ENCODE results near the gene BPIFB2.

BPIFB2 gene

DNA sequence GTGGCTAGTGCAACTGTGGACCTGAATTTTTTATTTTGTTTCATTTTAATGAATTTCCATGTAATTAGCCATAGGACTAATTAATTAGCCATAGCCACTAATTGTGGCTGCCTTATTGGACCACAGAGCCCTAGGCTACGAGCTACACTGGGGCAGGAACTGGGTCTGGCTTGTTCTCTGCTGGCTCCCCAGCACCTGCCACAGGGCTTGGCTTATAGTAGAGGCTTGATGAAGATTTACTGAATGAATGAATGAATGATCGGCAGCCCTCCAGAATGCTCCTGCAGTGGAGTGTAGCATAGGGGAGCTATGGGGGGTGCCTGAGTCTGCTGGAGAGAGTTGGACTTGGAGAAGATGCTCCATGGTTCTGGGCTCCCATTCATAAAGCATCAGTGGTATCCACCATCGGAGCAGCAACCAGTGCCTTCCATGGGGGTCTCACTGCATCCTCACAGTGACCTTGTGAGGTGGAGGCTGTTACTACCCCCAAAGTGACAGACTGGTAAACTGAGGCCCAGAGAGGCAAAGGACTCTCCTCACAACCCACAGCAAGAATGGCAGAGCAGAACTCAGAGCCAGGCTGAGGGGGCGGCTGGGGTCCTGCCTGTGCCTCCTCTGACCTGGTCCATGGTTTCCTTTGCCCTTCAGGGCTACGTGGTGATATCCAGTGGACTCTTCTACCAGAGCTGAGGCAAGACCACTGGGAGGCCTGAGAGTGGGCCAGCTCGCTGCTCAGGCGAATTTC, 15.4 kb downstream of the BPIFB2 start:
- no peak for DNase-seq

DNA sequence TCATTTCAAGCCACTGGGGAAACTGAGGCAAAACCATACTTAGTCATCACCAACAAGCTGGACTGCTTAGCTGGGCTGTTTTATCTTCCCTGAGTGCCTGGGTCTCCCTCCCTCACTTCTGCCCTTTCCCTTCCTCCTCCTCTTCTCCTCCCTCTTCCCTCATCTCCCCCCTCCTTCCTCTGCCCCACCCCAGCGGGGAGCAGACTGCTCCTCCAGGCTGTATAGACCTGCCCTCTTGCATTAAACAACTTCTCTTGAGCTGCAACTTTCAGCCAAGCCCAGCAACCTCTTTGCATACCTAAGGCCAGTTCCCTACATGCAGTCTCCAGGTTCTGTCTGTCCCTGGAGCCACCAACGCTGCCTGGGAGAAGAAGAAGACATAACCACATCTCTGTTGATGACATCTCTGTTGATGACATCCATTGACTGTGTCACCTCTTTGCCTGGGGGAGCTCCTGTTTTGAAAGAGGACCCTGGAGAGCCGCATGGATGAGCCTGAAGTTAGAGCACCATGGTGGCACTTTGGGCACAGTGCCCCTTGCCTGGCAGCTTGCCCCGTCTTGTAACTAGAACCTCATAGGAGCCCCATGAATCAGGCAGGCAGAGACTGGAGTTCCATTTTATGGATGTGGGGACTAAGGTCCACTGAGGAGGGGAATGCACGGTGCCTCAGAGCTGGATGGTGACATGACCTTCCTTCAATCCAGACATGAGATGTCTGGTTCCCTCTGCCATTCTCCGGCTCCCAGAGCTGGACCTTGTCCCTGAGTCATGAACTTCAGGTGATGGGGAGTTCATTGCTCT, 16.1 kb downstream of the BPIFB2 start:
- no peak for DNase-seq

DNA sequence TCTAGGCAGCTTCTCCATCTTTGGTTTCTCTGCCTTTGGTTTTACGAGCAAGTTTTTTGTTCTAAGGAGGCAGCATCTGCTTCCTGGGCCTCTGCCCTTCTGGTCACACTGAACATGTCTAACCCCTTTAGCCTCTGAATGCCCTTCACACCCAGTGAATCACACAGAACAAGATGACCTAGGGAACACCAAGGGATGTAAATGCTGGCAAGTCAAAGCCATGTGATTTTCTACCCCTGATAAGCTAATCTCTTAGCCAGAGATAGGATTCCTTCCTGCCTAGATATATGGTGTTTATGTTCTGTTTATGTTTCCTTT, 16.7 kb downstream of the BPIFB2 start:
- no peak for DNase-seq

DNA sequence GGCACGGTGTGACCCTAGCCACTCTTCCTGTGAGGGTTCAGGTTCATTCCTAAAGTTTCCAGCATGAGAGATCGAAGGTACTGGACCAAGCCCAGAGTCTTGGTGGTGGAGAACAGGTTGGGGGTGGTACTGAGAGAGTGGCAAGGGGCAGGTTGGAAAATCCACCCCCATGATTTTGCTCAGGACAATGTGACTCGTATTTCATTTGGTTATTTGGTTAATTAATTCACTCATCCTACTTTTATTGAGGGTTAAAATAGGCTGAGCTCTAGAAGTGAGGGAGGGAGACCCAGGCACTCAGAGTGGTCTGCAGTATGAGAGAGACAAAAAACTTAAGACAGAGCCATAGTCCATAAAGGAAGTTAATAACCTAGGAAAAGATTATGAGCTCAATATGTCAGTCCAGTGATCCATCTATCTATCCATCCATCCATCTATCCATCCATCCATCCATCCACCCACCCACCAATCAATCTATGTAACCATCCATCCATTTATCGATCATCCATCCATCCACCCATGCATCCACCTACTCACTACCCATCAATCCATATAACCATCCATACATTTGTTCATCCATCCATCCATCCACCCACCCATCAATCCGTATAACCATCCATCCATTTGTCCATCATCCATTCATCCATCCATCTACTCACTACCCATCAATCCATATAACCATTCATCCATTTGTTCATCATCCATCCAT, 17.3 kb downstream of the BPIFB2 start:
- DNase-seq, result no peak

DNA sequence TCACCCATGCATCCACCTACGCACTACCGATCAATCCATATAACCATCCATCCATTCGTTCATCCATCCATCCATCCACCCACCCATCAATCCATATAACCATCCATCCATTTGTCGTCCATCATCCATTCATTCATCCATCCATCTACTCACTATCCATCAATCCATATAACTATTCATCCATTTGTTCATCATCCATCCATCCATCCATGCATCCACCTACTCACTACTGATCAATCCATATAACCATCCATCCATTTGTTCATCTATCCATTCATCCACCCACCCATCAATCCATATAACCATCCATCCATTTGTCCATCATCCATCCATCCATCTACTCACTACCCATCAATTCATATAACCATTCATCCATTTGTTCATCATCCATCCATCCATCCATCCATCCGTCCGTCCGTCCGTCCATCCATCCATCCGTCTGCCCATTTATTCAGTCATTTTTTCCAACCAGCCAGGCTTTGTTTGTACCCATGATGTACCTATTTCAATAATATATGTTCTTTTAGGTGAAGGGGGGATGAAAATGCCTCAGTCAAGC, 17.9 kb downstream of the BPIFB2 start:
- DNase-seq, result no peak

DNA sequence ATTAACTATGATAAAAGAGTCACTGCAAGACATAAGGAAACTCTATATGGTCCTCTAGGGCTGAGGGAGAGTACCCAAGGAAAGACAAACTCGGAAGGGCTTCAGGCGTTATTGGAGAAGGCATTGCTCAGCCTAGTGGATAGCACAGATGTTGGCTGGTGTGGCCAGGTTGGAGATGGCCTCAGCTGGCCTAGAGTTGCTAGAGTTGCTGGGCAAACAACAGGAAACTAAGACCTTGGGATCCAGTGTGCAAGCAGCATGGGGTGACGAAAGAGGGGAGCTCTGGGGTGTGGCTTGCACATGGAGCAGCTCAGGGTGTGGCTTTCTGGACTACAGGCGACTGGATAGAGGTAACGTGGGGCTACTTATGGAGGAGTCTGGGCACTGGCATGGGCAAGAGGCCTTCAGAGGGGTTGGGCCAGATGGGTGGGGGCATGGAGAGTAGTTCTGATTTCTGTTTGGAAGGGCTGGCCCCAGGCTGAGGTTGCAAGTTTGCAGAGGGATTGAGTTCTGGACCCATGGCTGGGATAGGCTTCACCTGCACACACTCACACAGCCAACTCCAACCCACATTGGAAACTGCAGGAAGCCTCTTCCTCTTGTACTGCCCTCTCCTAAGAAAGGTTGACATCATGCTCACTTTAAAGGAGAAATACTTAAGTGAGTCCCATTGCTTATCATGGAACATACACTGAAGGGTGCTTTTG, 18.7 kb downstream of the BPIFB2 start:
- DNase-seq, result no peak

DNA sequence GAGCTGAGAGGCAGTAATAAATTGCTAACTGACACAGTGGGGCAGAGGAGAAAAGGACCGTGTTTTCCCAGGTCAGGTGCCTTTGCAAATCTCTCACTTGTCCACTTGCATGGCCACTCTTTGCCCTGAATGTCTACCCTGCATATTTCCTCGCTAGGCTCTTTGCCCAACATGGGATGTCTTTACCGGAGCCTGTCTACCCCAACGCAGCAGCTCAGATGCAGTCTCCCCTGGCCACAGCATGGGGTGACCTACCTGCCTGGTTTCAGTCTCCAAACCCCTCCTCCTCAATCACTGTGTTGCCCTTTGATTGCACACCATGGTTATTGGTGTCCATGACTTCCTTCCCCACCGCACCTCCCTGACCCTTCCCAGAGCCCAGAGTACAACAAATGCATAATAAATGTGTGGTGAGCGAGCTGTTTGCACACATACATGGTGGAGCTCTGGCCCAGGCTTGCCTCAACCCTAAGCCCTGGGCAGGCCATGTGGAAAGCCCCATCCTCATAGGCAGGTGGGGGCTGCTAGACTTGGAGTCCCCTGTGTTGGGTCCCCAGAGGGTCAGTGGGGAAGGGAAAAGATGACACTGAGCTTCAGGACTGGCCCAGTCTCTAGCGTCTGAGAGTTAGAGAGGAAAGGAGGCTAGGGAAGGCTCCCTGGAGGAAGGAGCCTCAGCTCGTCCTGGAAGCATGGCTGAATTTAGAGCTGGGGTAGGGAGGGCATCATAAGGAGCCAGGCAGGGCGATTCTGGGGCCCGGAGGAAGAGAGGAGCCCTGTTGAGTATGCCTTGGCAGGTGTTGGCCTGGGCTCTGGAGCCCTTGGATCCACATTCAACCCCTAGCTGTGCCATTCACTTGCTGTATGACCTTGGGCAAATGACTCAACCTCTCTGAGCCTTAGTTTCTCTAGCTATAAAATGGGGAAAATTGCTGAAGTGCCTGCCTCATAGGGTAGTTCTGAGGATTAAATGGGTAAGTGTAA, 19.6 kb downstream of the BPIFB2 start:
- no peak for DNase-seq

DNA sequence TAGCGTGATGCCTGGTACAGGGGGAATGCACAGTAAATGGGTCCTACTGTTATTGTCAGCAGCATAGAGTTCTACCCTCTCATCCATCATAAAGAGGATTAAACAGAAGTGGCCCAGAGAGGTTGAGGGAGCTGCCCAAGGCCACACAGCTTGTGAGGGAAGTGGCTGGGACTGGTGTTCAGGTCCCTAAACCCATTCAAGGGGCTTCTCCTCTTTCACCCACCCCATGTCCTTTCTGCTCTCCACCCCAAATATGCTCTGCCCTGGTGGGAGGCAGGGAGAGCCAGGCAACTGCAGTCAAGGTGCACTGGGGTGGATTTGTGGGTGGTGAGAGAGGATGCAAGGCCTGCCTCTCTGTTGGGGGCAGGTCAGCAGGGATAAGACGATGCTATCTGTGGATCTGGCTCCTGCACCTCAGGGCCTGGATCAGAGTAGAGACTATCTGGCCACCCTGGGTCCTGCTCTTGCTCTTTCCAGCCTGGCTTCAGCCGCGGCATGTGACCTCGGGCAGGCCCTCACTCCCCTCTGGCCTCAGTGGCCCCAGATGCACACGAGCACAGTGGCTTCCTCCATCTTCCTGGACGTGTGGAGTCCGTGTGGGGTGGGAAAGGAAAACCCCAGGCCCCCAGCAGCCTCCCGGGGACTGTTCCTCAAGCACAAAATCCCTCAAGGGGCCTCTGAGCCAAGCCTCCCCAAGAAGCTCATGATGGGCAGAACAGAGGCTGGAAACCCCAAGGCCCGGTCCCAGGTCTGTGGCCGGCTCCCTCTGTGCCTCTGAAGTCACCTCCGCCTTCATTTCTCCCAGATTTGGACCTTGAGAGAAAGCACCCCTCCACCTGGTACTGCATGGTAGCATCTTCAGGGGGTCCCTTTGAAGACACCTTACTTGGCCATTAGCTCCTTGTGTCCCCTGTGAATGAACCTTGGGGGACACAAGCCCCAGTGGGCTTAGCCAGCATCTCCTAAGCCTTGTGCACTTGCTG, 20.6 kb downstream of the BPIFB2 start:
- DNase-seq, result no peak

DNA sequence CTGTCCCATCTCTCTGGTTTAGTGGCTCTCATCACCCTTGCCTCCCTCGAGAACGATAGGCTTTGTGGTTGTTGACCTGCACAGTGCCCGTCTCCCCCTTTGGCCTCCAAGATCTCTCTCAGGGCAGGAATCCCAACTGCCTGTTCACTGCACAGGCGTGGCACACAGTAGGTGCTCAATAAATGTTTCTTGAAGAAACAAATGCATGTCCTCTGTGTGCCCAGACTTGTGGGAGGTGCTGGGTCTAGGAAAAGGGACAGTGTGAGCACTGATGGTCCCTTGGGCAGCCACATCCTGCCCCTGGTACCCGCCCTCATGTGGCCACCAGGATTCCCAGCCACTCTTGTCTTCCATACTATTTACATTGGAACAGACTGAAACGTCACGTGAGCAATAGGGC, 21.4 kb downstream of the BPIFB2 start:
- no peak for DNase-seq

DNA sequence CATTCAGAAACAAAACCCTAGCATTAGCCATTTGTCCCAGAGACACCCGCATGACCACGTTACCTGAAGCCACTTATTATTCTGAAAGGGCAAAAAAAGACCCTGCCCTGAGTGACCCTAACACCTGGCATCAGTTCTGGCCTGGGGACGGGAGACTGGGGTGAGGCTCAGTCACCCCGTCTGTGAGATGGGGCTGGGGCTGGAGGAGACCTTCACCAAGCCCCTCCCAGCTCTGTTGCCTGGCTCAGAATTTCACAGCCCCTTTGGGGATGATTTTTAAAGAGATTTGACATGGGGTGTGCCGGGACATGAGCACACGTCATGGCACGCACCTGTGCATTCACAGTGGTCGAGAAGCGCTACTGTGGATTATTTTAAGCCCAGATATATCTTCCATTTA, 22.6 kb downstream of the BPIFB2 start:
- DNase-seq, result no peak

DNA sequence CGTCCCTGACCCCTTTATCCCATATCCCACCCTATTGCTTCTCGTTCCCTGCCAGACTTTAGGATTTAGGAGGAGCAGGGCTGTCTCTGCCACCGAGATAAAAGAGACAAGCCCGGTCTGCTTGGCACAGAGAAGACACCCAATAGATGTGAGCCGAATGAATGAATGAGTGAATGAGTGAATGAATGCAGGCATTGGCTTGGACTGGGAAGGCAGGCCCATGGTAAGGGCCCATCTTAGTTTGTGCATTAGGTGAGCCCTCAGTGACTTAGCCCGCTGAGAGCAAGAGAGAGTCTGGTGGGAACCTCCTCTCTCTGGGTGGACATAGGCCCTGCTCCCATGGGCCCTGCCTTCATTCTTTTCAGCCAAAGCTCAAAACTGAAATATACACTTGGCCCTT, 23.1 kb downstream of the BPIFB2 start:
- no peak for DNase-seq

DNA sequence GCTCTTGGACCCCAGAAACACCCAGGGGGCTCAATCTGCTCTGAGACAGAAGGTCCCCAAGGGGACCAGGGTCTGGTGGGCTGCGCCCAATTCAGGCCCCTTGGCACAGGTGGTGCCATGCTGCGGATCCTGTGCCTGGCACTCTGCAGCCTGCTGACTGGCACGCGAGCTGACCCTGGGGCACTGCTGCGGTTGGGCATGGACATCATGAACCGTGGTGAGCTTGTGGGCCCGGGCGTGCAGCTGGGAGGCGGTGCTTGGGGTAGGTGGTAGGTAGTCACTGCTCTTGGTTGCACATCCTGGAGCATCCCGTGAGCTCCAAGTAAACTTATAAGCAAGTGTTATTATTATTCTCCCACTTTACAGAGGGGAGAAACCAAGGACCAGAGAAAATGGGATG, 24.0 kb downstream of the BPIFB2 start, which contains the start of gene BPIFB6:
TSS of gene BPIFB6 (plus strand) at position 118 of the 400 bp plus-strand sequence. CDS start at position 118, 0 bp downstream.
- DNase-seq, result no peak

DNA sequence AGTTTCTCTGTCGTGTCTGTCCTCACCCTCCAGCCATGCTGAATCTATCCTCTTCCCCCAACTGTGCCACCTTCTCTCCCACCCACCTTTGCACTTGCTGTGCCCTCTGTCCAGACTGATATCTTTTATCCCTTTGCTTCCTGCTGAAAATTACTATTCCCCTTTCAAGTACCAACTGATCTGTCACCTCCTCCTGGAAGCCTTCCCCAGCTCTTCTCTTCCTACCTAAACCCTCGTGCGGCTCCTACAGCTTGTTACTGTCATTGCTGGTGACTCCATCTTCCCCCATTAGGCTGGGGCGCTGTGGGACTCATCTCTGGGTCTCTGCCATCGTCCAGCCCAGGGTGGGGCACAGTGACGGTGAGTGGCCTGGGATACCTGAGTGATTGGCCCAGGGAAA, 25.1 kb downstream of the BPIFB2 start:
- no peak for DNase-seq

DNA sequence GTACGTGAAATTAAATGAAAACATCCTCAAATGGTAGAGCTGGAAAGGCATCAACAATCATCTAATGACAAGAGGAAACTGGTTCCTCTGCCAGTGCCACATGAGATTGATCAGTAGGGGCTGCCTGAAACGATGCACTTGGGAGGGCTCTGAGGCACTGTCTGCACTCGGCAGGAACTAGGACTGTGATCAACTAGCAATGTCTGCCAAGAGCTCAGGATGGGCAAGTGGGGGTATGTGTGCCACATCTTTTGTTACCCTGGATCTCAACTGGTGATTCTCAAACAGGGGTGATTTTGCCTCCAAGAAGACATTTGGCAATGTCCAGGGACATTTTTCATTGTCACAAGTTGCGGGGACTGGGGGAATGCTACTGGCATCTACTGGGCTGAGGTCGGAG, 25.9 kb downstream of the BPIFB2 start:
- DNase-seq, result no peak

DNA sequence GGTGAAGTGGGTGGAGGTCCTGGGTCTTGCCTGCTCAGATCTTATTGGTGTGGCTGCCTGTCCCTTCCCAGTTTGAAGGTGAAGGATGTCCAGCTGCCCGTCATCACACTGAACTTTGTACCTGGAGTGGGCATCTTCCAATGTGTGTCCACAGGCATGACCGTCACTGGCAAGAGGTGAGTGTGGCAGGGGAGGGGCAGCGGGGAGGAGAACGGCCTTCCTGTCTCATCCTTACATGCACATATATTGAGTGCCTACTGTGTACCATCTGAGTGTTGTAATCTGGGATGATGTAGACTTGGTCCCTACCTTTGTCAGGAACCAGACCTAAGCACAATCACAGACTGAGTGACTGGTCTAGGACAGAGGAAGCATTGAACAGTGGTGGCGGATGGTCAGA, 26.6 kb downstream of the BPIFB2 start:
- DNase-seq, result no peak

DNA sequence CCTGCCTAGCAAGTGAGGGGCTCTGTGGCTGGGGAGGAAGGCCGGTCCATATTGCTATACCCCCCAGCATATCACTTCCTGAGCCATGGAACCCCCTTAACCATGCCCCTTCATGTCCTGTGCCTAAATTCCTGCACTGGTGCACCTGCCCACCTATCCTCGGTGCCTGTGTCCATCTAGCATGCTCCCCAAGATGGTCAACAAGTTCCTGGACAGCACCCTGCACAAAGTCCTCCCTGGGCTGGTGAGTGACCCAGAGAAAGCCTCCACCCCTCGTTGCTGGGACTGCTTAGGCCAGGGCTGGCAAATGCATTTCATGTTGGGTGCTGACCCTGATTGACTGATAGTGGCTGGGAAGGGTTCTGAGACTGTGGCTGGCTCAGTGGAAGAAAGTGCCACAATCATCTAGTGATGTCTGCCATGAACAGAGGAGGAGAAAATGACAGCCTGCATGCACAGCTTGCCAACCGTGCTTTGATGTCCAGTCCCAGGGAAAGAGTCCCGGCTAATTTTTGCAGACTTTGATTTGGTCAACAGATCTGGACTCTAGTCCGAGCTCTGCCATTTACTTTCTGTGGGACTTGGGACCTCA, 27.5 kb downstream of the BPIFB2 start:
- DNase-seq, result no peak

DNA sequence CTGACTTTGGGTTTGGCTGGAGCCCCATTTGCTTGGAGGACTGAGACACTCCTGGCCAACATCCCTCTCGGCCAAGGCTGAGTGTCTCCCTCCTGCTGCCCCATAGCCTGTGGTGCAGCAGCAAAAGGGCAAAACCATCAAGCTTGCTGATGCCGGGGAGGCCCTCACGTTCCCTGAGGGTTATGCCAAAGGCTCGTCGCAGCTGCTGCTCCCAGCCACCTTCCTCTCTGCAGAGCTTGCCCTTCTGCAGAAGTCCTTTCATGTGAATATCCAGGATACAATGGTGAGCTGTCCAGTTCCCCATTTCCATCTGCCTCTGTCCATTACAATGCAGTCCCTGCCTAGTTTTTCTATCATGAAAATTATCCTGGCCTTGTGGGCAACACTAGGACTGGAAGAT, 30.0 kb downstream of the BPIFB2 start:
- no peak for DNase-seq

DNA sequence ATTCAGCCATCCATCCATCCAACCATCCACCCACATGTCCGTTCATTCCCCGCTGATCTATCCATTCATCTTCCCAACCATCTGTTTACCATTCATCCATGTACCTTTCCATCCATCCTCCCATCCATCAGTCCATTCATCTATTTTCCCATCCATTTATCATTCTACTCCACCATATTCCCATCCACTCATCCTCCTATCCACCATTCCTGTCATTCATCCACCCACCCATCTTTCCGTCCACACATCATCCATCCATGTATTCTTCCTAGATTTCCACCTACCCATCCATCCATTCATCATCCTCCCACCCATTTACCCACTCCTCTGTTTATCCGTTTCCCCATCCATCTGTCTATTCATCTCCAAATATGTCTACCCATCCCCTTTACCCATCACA, 30.7 kb downstream of the BPIFB2 start:
- no peak for DNase-seq

DNA sequence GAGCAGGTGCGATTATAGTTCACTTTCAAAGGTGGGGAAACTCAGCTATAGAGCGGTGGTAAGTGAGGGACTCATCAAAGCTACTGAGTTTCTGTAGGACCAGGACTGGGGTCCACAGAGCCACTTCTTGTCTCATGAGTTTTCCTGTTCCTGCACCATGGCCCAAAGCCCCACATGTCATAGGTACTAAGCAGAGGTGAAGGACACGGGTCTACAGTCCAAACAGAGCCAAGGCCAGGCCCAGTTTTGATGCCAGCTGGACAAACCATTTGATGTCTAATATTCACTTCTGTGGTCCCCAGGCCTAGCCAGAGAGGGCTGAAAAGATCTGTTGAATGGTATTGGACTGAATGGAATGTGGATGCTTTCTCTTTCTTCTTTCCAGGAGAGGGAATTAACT, 34.9 kb downstream of the BPIFB2 start:
- no peak for DNase-seq

Data from activated naive CD4-positive, alpha-beta T cell treated with Interleukin-2 at 50 U/mL for 16 hours (primary cell).